SK-N-MC (cell line): Measurements from ENCODE around the gene TMPRSS9.

Source experiments
- DNase-seq: peaks from one replicate; pipeline ENCODE4 v3.0.0-alpha.2; 2011; ENCODE audit warnings: low read depth, low spot score
- H3K27ac ChIP-seq: fragments of 200-600 bp; sonication (generic); 2 replicates; pipeline ENCODE4 v1.5.1; 2016; ENCODE audit warnings: mixed run types
- H3K36me3 ChIP-seq: fragments of 200-600 bp; sonication (generic); 2 replicates; pipeline ENCODE4 v1.6.1; 2017; ENCODE audit warnings: antibody characterized with exemption, low read length, mixed read lengths; ENCODE audit not compliant: insufficient read depth
- H3K4me3 ChIP-seq: fragments of 200-600 bp; sonication (generic); 2 replicates; pipeline ENCODE4 v1.5.1; 2016
- H3K9ac ChIP-seq: fragments of 200-600 bp; sonication (generic); 2 replicates; pipeline ENCODE4 v1.8.0; 2017; ENCODE audit warnings: mixed run types, mixed read lengths; ENCODE audit not compliant: insufficient read length
- H3K9me3 ChIP-seq: fragments of 200-600 bp; sonication (generic); 2 replicates; pipeline ENCODE4 v1.6.1; 2017; ENCODE audit warnings: low read depth, mild to moderate bottlenecking, antibody characterized with exemption, low read length, moderate library complexity, mixed read lengths
- EZH2 ChIP-seq: fragments of 200-600 bp; sonication (generic); IDR thresholded peaks from one replicate; pipeline ENCODE4 v1.6.1; 2017; ENCODE audit warnings: antibody characterized with exemption
- FOXP2 ChIP-seq: optimal IDR thresholded peaks from 2 replicates; pipeline ENCODE3; 2011; ENCODE audit warnings: mild to moderate bottlenecking, moderate library complexity; ENCODE audit not compliant: insufficient read depth; ENCODE audit errors: extremely low read length, control extremely low read depth
- POLR2AphosphoS5 ChIP-seq: IDR thresholded peaks from 2 replicates; pipeline ENCODE4 v1.6.1; 2012; ENCODE audit warnings: mild to moderate bottlenecking, low read depth, low read length, borderline replicate concordance

The TMPRSS9 gene

GRCh38 chr19:2361246-2362045 is 1.4 kb downstream of the TMPRSS9 start:
- Histone ChIP-seq H3K9me3 (no peaks in the 10 kb centered on the region), H3K9ac (no peak overlapping the region), H3K4me3 (no peak overlapping the region), H3K36me3 (no peaks in the 10 kb centered on the region), H3K27ac (no peak overlapping the region)
- DNase-seq = no peak
- TF ChIP-seq EZH2 = no peak
- TF ChIP-seq FOXP2 = no peak
- TF ChIP-seq POLR2AphosphoS5 = no peak

GRCh38 chr19:2362046-2362969 is 2.2 kb downstream of the TMPRSS9 start:
- Histone ChIP-seq H3K36me3 (no peaks in the 10 kb centered on the region), H3K4me3 (no peak overlapping the region), H3K27ac (no peak overlapping the region), H3K9ac (no peak overlapping the region), H3K9me3 (no peaks in the 10 kb centered on the region)
- no peak for DNase-seq
- TF ChIP-seq EZH2 (no peak), FOXP2 (no peak), POLR2AphosphoS5 (no peak)

- TF ChIP-seq POLR2AphosphoS5 = no peak
- no peak for TF ChIP-seq FOXP2
- no peak for TF ChIP-seq EZH2
- Histone ChIP-seq H3K9ac (no peak overlapping the region), H3K36me3 (no peaks in the 10 kb centered on the region), H3K4me3 (no peak overlapping the region), H3K27ac (no peak overlapping the region), H3K9me3 (no peaks in the 10 kb centered on the region)
- no peak for DNase-seq
Measured at GRCh38 chr19:2362970-2363300, 2.9 kb downstream of the TMPRSS9 start.

- Histone ChIP-seq H3K36me3 (no peaks in the 10 kb centered on the region), H3K27ac (no peak overlapping the region), H3K4me3 (no peak overlapping the region), H3K9ac (no peak overlapping the region), H3K9me3 (no peaks in the 10 kb centered on the region)
- TF ChIP-seq EZH2 = no peak
- no peak for TF ChIP-seq POLR2AphosphoS5
- no peak for TF ChIP-seq FOXP2
- no peak for DNase-seq
Measured at GRCh38 chr19:2363419-2363818, 3.4 kb downstream of the TMPRSS9 start.

- Histone ChIP-seq H3K9ac (no peak overlapping the region), H3K36me3 (no peaks in the 10 kb centered on the region), H3K4me3 (no peak overlapping the region), H3K9me3 (no peaks in the 10 kb centered on the region), H3K27ac (no peak overlapping the region)
- TF ChIP-seq EZH2 (no peak), FOXP2 (no peak), POLR2AphosphoS5 (no peak)
- DNase-seq = no peak
Measured at GRCh38 chr19:2365201-2365970, 5.3 kb downstream of the TMPRSS9 start.

GRCh38 chr19:2371656-2372055 is 11.6 kb downstream of the TMPRSS9 start:
- no peak overlapping the region for H3K9ac ChIP-seq
- no peak for DNase-seq
- no peak overlapping the region for H3K4me3 ChIP-seq
- H3K36me3 ChIP-seq = no peaks in the 10 kb centered on the region
- TF ChIP-seq POLR2AphosphoS5 (no peak), FOXP2 (no peak), EZH2 (no peak)
- no peaks in the 10 kb centered on the region for H3K9me3 ChIP-seq
- H3K27ac ChIP-seq = no peak overlapping the region

GRCh38 chr19:2372076-2372612 is 12.1 kb downstream of the TMPRSS9 start:
- Histone ChIP-seq H3K27ac (peak overlapping the region; percentile 54; the same call in 1 of the 2 replicates), H3K36me3 (no peaks in the 10 kb centered on the region), H3K9me3 (no peaks in the 10 kb centered on the region), H3K9ac (no peak overlapping the region), H3K4me3 (no peak overlapping the region)
- no peak for DNase-seq
- TF ChIP-seq POLR2AphosphoS5 = no peak
- no peak for TF ChIP-seq EZH2
- TF ChIP-seq FOXP2 = no peak

- no peak overlapping the region for H3K9ac ChIP-seq
- no peak overlapping the region for H3K4me3 ChIP-seq
- no peak overlapping the region for H3K27ac ChIP-seq
- H3K36me3 ChIP-seq = no peaks in the 10 kb centered on the region
- H3K9me3 ChIP-seq = no peaks in the 10 kb centered on the region
- no peak for TF ChIP-seq EZH2
- no peak for DNase-seq
Measured at GRCh38 chr19:2374808-2375207, 14.7 kb downstream of the TMPRSS9 start.
